HPDE6-E6E7 (cell line): ENCODE results near the gene SUDS3.
"Not testable (repeated sequence)": the region's sequence is repeated elsewhere in the genome, so short reads cannot be mapped to it uniquely, and the experiment has no call there.

Experiments
- DNase-seq: peaks from one replicate; pipeline ENCODE4 v3.0.0; 2011; ENCODE audit warnings: missing footprints; ENCODE audit errors: extremely low spot score

The SUDS3 gene

DNA sequence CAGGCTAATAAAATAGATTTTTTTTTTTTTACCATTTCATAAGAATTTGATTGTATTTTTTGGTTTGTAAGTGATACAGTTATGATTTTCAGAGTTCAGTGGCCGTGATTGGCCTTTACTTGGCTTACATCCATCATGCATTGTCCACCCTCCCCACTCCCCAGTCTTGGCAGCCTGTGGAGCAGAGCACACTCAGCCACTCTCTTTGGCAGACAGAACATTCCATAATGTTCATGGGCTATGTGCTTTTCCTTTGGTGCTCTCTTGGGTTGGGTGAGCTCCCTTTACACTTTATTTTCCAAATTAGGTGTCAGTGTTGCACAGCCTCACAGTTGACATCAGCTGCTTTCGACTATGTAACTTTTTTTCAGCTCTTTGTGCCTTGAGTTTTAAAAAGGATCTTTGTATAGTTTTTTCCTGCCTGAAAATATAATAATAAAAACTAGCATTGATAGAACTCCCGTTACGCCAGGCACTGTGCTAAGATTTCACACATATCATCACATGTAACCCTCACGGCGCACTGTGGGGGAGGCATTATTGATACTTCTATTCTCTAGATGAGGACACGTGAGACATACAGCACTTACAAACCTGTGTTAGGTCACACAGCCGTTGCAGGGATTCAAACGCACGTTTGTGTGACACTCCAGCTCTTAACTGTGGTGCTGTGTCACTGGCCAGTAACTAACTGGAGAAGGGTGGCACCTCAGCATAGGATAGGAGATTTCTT, 21.5 kb downstream of the SUDS3 start:
- no peak for DNase-seq

DNA sequence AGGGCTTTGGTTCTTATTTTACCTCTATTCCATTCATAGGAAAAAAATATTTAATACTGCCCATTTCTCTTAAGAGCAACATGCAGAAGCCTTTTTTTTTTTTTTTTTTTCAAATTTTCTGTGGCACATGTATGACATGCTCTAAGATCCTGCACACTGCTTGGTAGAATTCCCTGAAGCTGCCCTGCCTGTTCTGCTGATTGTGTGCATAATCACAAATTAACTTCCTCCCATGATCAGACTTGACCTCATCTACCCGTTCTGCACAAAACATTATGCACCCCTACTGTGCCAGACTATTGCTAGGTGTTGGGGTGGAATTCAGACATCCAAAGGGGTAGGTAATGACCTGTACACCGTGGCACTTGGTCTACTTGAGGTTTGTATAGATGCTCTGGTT, 22.2 kb downstream of the SUDS3 start:
- DNase-seq, result no peak

DNA sequence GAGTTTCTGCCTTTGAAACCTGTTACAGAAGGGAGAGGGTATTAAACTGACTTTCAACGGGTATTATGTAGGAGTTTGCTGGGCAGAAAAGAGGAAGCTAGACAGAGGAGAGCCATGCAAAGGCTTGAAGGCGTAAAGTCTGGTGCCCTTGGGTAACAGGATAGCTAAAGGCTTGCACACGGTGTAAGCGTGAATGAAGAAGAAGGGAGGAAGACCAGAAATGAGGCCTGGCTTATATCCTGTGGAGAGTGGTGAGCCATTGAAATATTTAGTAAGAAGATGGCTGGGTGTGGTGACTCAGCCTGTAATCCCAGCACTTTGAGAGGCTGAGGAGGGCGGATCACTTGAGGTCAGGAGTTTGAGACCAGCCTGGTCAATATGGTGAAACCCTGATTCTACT, 22.6 kb downstream of the SUDS3 start:
- DNase-seq, result no peak

DNA sequence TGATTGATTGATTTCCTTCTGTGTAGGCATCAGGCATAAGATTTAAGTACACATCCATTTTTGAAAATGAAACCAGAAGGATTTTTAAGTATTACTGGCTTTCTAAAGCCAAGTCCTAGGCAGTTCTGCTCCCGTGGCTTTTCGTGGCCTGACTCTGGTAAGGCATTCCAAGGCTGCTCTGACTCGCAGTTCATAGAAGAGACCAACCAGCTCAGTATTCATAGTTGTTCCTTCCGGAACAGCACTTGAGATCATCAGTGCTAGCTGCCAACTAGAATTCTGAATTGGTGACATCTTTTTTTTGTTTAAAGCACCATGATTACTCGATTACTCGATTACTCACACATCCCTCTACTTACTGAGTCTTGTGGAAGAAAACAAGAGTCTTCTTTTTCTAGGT, 25.9 kb downstream of the SUDS3 start:
- no peak for DNase-seq

DNA sequence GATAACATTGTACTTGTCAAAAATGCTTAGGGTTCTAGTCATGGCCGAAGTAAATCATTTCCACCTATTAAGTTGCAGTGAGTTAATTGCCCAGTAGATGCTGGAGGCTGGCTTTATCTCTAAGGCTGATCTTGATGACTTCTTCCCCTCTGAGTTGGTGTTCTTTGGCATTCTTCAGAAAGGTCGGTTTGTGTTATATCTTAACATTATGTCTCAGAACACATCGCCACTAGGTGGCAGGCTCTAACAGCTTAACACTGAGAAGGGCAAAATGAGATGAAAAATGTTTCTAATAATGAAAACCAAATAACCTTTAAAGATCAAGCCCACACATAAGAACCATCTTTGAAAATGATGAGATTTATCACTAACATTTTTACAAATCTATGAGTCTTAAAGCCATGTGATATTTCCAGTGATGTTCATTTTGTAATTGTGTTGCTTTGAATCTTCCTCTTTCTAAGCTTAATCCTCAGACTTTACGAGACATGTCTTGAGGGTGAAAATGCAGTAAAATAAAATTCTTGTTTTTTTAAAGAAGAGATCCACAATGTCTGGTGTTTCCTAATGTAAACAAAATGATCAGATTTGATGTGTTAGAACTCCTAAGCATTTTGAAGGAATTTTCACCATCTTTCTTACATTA, 28.6 kb downstream of the SUDS3 start:
- DNase-seq, result peak; percentile 19

DNA sequence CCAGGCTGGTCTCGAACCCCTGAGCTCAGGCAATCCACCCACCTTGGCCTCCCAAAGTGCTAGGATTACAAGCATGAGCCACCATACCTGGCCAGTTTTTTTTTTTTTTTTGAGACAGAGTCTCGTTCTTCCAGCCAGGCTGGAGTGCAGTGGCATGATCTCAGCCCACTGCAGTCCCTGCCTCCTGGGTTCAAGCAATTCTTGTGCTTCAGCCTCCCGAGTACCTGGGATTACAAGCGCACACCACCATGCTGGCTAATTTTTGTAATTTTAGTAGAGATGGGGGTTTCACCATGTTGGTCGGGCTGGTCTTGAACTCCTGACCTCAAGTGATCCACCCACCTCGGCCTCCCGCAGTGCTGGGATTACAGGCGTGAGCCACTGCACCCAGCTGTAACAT, 31.9 kb downstream of the SUDS3 start:
- DNase-seq, result not testable (repeated sequence)

DNA sequence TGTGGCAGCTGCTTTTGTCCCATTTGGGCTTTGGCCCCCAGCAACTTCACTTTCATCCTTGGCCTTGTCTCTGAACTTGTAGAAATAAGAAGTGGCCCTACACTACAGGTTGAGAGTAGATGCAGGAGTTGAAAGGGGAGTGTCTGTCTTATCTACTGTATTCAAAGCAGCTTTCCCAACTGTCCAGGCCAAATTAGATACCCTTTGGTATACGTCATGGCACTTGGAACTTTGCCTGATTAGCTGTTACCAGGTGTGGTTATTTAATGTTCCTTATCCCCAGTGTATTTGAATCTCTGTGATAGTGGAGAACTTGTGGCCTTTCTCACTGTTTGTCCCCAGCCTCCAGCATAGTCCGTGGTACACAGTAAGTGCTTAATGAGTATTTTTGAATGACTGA, 33.5 kb downstream of the SUDS3 start:
- DNase-seq, result no peak

DNA sequence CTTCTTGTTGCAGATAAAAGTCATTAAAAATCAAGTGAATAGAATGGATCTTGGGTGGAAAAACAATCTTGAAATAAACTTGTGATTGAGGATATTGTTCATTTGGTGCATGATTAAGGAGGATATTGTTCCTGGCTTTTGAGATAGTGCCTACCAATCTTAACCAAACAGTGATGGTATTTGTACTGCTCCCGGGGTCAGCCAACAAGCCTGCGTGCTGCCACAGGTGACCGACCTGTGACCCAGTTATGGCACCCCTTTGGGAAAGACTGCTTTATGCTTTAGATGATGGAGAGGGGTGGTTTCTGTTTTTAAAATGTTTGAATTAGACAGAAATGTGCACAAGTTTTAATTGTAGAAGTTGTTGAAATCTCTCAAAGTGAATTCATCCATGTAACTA, 41.6 kb downstream of the SUDS3 start:
- no peak for DNase-seq

DNA sequence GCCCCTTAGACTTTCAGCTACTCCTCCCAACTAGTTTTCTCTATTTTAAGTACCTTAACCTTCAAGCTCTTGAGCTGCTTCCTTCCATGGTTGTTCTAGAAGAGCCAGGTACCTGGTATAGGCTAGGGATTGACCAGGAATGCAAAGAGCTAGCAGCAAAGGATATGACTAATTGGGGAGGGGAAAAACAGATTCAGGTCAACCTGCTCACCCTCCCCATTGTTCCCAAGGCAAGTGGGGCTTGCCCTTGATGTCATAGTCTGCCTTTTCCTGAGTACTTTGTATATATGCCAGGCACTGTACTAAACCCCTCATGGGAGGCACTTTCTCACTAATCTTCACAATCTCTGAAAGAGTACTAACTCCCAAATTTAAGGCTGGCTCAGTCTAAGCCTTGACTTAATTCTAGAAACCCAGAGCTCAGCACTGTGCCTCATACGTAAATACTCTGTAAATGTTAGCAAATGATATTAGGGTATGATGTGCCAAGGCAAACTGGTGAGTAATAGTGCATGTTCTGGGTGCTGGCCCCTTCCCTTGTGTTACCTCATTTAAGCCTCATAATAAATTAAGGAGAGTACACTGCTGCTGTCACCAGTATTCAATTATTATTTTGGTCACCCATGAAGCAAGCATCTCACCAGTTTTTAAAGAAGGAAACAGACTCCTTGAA, 42.2 kb downstream of the SUDS3 start:
- DNase-seq, result peak; percentile 13

DNA sequence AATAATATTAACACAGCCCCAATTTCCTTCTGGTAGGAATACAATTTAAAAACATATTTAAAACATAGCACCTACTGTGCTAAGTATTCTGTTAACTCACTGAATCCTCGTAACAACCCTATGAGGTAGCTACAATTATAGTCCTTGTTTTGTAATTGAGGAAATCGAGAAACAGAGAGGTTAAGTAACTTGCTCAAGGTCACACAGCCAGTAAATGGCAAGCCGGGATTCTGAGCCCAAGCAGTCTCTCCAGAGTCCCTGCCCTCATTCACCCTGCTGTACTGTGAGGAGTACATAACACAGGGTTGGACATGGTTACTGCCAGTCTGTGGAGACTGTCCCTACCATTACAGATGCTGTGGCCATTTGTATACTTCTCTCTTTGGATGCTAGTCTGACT, 44.3 kb downstream of the SUDS3 start:
- no peak for DNase-seq

DNA sequence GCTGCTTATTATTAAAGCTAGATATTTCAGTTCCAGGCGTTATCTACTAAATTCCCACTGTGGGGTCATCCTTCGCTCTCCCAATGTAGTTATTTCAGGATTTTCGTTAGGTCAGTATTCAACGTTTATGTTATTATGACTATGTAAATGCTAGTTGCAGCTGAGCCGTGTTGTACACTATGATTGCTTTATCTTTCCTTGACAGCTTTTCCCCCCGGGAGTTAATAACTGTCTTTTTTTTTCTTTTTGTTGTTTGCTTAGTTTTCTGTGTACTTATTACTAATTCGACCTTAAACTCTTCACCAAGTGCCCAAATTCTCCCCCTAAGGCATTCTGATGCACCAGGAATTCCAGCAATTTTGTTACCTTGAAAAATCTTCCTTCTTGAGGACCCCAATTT, 48.5 kb downstream of the SUDS3 start:
- no peak for DNase-seq

DNA sequence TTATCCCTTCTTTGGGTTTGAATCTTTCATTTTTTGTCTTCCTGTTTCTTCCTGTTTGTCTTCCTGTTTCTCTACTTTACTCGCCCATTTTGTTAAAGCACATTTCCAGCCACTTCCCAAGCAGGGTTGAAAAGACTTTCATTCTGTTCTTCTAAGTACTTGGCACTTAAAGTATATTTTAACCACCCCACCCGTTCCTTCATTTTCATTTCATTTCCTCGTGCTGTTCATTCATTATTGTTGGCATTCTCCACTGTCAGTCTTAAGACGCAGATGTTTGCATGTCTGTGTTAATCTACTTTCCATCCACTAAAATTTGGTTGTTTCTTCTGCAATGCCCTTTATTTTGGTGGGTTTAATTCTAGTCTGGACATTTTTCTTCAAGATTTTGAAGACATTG, 49.0 kb downstream of the SUDS3 start:
- no peak for DNase-seq

DNA sequence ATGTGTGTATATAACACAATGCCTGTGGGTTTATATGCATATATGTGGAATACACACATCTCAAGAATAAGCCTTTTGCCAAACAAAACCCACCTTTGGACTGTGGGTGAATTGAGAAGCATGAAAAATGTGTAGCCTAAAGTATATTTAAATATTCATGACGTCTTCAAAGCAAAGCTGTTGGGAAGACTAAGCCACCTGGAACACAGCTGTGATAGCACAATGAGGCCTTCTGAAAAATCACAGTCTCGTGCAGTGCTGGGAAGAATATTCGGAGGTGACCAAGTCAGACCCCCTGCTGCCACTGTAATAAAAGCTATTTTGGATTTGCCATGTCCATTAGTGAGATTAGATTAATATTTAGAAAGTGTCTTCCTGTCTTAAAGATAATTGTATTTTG, 51.5 kb downstream of the SUDS3 start:
- DNase-seq, result no peak

DNA sequence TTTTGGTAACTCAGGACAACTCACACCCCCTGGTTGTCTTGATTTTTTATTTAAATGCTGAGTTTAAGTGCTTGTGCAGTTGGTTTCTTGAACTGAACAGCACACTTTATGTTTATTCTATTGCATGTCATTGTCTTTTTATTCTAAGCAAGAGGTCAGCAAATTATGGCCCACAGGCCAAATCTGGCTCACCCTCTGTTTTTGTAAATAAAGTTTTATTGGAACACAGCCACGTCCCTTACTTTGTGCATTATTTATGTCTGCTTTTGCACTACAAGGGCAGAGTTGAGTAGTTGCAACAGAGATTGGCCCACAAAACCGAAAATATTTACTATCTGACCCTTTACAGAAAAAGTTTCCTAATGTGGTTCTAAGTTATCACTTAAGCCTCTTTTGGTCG, 52.3 kb downstream of the SUDS3 start:
- DNase-seq, result no peak

DNA sequence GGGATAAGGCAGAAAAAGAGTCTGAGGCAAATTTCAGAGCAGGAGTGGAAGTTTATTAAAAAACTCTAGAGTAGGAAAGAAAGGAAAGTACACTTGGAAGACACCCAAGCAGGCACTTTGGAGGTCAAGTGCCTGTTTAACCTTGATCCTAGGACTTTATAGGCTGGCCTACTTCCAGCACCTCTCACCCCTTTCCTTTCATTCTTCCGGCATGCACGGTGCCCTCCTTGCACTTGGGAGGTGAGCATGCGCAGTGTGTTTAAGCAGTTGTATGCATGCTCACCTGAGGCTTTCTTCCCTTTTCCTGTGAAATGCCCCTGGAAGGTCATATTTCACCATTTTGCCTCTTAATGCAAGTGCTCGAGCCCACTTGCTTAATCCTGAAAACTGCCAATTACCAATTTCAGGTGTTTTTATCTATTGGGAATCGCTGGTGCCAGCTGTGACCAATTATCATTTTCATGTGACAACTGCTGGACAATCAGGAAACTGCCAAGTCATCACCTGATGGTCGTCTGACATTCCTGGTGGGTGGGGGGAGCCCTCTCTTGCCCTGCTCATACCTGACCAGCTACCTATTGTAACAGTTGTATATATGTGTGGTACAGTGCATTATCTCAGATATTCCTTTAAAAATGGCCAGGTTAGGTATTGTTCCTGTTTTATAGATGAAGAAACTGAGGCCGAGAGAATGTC, 53.5 kb downstream of the SUDS3 start:
- DNase-seq, result no peak

DNA sequence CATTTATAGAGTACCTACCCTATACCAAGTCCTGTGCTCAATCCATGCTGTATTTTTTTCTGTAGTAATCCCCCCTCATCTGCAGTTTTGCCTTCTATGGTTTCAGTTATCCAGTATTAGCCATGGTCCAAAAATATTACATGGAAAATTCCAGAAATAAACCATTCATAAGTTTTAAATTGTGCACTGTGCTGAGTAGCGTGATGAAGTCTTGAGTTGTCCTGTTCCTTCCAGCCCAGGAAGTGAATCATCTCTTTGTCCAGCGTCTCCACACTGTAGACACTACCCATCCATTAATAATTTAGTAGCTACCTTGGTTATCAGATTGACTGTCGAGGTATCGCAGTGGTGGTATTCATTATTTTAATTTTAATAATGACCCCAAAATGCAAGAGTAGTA, 54.2 kb downstream of the SUDS3 start:
- DNase-seq, result no peak

DNA sequence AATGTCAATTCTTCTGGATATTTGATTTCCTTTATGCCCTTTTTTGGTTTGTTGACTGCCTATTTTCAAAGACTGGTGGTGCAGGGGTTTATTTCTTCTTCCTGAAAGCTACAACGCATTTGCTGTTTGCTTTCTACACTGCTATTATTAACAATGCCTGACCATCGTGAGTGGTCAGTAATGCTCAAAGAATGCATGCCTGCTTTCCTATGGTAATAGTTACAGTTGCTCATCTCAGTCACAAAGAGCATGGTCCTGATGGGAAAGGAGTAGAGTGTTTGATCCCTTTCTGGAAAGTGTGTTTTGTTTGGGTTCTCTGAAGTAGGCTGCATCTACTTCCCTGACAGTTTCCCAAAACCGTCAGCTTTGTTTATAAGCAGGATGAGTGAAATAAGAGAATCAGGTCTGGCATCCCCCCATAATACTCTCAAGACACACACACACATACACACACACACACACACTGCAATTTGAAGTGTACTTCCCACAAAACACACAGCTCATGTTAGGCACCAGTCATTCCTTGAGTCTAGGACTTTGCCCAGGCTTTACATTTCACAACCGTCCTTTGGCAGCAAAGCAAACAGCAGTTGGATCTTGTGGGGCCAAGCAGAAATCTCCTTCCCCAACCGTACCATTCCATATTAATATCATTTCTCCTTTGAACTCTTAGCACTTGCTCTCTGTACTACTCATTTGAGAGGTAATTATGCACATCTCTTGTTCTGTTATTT, 56.6 kb downstream of the SUDS3 start:
- no peak for DNase-seq

DNA sequence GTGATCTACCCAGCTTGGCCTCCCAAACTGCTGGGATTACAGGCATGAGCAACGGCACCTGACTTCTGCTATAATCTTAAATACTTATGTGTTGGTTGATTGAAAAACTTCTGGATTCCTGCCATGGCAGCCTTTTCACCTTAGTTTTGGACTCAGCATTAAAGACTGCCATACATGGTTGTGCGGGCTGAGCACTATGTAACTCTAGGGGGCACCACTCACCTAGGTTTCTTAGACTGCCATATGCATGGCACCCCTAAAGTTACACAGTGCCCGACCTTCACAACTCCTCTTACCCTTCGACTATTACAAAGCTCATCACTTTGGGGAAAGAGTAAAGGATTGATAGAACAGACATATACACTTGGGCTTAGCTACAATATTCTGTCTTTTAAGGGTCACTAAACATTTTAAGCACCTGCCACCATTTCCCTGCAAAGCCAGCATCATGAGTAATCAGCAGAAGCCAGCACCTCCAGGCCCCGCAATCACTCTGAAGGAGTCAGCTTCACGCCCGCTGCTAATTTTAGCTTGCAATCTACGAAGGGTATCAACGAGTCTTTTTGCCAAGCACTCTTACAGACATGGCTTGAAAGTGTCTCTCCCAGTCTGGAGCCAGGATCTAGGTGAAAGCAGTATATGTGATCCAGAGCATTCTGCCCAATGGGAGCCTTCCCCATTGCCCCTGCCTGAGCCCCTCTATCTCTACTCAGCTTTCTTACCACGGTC, 59.8 kb downstream of the SUDS3 start:
- DNase-seq, result no peak

DNA sequence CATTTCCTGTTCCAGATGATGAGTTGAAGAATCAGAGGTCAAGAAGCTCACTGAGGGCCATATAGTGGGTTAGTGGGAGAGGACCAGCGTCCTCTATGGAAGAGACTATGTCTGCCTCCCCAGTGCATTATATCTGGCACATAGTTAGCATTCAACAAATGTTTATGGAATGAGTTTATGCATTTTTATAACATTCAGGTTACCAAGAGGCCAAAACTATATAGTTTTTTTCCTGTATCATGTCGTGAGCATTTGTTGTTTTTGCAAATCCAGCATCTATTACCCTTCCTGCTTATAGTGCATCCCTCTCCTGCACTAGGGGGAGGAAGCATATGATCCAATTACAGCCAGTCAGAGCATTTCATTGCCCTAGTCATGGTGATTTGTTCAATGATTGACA, 60.6 kb downstream of the SUDS3 start:
- DNase-seq, result no peak

DNA sequence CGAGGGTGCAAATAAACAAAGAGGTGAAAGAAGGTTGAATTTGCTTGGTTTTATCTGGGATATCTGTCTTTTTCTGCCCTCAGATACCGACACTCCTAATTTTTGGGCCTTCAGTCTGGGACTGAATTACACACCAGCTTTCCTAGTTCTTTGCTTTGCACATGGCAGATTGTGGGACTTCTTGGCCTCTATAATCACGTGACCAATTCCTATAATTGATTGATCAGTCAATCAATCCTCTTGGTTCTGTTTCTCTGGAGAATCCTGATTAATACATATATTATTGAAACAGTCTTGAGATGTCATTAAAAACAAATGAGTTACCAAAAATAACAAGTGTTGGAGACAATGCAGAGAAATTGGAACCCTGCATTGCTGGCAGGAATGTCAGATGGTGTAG, 62.7 kb downstream of the SUDS3 start:
- no peak for DNase-seq

DNA sequence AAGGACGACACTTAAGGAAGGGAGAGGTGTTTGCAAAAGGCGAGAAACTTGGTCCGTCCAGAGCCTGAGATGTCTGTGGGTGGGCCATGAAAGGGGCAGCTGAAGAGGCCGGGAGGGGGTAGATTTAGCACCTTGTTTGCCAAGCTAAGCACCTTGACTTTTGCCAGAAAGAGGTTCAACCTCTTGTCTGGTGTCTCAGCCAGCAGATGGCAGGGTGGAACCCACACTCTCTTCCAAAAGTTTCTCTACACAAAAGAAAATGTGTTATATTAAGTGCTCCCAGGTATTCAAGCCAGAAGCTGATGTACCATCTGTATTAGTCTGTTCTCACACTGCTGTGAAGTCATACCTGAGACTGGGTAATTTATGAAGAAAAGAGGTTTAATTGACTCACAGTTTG, 69.9 kb downstream of the SUDS3 start:
- no peak for DNase-seq
